Measurements from ENCODE around the gene PCED1B. TPM values are rescaled to one million over a fixed set of nuclear protein-coding genes. Genes with fewer than 3 reads are reported as not detected.
A peak's percentile ranks its signal among the peaks of the same experiment; 100 is the strongest.

The PCED1B gene
- total and polyA plus RNA-seq, 3 donors from 2014 or later: 30.0 to 56.1 (median 47.2) TPM

DNA sequence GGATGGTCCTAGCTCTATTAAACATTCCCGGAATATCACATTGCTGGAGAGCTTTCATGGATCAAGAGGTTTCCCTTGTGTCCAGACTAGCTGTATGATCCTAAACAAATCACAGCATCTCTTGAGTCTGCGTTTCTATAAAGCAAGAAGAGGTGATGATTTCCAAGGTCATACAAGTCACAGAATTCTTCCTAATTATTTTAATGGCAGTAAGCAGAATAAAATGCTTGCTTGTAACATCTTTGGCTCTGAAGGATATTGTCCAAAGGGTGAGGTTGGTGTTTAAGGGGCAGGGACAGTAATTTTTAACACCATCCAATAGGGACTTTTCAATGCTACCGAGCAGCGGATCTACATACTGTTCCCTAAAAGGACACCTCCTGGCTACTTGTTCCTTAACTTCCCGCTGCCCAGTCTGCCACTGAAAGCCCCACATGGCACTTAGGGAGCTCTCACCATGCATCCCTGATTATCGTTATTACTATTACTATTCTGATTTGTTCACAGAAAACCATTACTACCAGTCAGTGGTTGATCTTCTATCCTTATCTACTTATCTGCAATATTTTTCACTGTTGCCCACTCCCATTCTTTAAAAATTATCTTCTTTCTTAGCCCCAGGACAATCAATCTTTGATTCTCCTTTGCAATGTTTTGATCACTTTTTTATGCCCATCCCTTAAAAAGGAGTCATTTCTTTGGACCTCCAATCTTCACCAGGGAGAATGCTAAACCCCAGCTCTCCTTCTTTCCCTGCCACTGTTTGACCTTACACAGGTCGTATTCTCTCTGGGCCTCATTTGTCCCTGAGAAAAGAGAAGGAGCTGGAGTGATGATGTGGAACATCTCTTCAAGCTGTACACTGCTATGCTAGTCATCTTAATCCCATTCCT is 4.0 kb upstream of the PCED1B start:
- TF ChIP-seq, protein P1, sequence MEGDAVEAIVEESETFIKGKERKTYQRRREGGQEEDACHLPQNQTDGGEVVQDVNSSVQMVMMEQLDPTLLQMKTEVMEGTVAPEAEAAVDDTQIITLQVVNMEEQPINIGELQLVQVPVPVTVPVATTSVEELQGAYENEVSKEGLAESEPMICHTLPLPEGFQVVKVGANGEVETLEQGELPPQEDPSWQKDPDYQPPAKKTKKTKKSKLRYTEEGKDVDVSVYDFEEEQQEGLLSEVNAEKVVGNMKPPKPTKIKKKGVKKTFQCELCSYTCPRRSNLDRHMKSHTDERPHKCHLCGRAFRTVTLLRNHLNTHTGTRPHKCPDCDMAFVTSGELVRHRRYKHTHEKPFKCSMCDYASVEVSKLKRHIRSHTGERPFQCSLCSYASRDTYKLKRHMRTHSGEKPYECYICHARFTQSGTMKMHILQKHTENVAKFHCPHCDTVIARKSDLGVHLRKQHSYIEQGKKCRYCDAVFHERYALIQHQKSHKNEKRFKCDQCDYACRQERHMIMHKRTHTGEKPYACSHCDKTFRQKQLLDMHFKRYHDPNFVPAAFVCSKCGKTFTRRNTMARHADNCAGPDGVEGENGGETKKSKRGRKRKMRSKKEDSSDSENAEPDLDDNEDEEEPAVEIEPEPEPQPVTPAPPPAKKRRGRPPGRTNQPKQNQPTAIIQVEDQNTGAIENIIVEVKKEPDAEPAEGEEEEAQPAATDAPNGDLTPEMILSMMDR (IDR thresholded peaks at IDR 0.05): no peak
- no peak for TF ChIP-seq POLR2A (IDR thresholded peaks at IDR 0.05)
- no peaks in the 10 kb centered on the region for H3K27me3 ChIP-seq
- H3K9me3 ChIP-seq: no peaks in the 10 kb centered on the region
- no peak for DNase-seq
- no peaks in the 10 kb centered on the region for H3K36me3 ChIP-seq (ENCODE audit: low read depth, missing control alignments)
- no peak overlapping the region for H3K4me3 ChIP-seq
- no peak overlapping the region for H3K27ac ChIP-seq
- intact Hi-C loops (cut with DNase I; ENCODE audit: low total_unique reads): no loop called here
- no peaks in the 10 kb centered on the region for H3K4me1 ChIP-seq
- WGBS, 2 donors: 88 to 95% methylated on average over 7 of the region's 7 CpGs

DNA sequence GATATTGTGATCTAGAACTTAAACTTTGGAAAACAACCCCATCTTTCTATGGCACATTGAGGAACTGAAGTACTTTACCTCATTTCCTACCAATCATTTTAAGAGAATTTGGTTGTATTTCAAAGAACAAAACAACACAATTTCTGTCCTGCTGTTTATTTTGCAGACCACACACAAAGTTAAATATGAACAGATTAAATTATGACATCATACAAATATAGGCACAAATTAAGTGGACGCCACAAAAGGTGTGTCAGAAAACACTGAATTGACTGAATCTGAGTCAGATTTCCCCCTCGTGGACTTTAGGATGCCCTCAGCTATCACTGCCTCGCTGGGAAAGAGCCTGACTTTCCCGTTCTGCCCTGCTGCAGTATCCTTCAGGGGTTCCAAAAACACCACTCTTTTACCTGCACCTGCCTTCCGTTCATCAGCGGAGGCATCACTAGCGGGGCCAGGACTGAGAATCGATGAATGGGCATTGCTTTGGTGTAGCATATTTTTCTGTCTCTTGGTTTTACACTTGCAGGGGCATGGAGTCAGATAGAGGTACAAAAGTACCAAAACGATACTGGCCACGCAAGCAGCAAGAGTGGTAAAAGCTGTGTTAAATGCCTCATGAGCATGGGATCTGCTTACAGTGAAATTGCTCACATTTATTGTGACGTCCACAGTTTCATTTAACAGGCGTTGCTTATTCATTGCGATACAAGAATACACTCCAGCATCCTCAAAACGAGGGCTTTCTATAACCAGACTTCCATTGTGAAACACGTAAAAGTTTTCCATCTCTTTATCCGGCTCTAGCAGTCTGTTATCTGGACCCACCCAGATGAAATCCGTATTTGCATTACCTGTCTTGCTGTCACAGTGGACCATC is 2.0 kb upstream of the PCED1B start:
- DNase-seq: no peak
- H3K4me1 ChIP-seq: peaks cover 3% of the 10 kb centered on the region
- intact Hi-C loops (cut with DNase I; ENCODE audit: low total_unique reads): no loop called here
- WGBS, 2 donors: 57 to 79% methylated on average over 17 of the region's 17 CpGs
- no peak overlapping the region for H3K27ac ChIP-seq
- TF ChIP-seq, protein P1 (IDR thresholded peaks at IDR 0.05): no peak
- no peak for TF ChIP-seq POLR2A (IDR thresholded peaks at IDR 0.05)
- no peaks in the 10 kb centered on the region for H3K36me3 ChIP-seq (ENCODE audit: low read depth, missing control alignments)
- no peaks in the 10 kb centered on the region for H3K27me3 ChIP-seq
- H3K4me3 ChIP-seq: no peak overlapping the region
- H3K9me3 ChIP-seq: no peaks in the 10 kb centered on the region

DNA sequence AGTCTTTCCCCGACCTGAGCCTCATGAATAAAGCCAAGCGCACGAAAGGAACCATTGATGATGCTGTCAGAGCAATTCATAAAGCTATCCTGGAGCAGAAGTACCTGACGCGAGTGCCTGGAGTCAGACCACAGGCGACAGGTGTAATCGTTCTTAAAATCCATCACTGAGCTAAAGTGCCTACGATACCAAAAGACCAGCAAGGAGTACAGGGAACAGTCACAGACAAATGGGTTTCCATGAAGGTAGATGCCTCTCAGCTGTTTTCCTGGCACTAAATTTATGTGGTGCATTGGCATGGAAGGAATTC is 1.4 kb upstream of the PCED1B start:
- 54 to 83% methylated on average over 8 of the region's 8 CpGs for WGBS, 2 donors
- H3K9me3 ChIP-seq: no peaks in the 10 kb centered on the region
- TF ChIP-seq, protein P1 (IDR thresholded peaks at IDR 0.05): no peak
- no peak for TF ChIP-seq POLR2A (IDR thresholded peaks at IDR 0.05)
- no peak overlapping the region for H3K27ac ChIP-seq
- no peaks in the 10 kb centered on the region for H3K36me3 ChIP-seq (ENCODE audit: low read depth, missing control alignments)
- no peak for DNase-seq
- H3K4me3 ChIP-seq: no peak overlapping the region
- intact Hi-C loops (cut with DNase I; ENCODE audit: low total_unique reads): no loop called here
- no peaks in the 10 kb centered on the region for H3K27me3 ChIP-seq
- H3K4me1 ChIP-seq: peaks cover 4% of the 10 kb centered on the region

DNA sequence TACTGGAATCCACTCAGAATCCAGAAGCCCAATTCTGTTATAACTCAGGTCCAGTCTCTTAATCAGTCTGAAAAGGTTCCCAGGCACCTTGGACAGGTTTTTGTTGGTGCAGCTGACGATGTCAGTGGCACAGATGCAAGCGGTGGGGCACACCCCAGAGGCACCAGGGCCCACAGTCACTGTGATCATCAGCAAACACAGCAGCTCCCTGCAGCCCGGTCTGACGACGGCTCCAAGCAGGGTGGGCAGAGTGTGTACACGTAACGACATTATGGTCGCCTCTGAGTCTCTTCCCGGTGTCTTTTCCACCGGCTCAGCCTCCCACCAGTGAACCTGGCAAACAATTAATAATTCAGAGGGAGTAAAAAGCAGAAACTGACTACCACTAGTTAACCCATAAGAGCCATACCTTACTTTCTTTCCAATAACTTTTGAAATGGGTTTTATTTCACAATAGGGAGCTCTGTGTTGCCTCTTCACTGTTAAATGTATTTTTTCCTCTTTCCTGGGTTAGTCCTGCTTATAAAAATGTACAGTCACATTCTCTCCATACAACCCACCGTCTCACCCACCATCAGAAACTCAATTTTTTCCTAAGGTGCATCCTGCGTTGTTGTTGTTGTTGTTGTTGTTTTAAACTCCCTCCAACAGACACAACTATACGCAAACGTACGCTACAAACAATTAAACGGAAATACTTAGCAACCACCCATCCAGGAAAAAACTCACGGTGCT is 521 bp upstream of the PCED1B start:
- no peak for TF ChIP-seq POLR2A (IDR thresholded peaks at IDR 0.05)
- TF ChIP-seq, protein P1 (IDR thresholded peaks at IDR 0.05): no peak
- peak; percentile 79 for DNase-seq
- Histone ChIP-seq H3K27me3 (no peaks in the 10 kb centered on the region), H3K9me3 (no peaks in the 10 kb centered on the region), H3K27ac (peak overlapping the region; percentile 85 to 89), H3K36me3 (ENCODE audit: low read depth, missing control alignments) (no peaks in the 10 kb centered on the region), H3K4me1 (peaks cover 11% of the 10 kb centered on the region), H3K4me3 (peak overlapping the region; percentile 73 to 79)
- intact Hi-C loops (cut with DNase I; ENCODE audit: low total_unique reads): no loop called here
- 2 to 3% methylated on average over 17 of the region's 17 CpGs for WGBS, 2 donors

Measured in testis (tissue), 3 donors.